NCI-H2081 treated with DMSO at 0.1 percent for 48 hours (cell line): ENCODE measurements around the gene PRKACB.
"Not testable (repeated sequence)": the region's sequence is repeated elsewhere in the genome, so short reads cannot be mapped to it uniquely, and the experiment has no call there.

Experiments
- DNase-seq: peaks from one replicate; lab custom pipeline; 2025; lab: John Stamatoyannopoulos, UW

Gene PRKACB

DNA sequence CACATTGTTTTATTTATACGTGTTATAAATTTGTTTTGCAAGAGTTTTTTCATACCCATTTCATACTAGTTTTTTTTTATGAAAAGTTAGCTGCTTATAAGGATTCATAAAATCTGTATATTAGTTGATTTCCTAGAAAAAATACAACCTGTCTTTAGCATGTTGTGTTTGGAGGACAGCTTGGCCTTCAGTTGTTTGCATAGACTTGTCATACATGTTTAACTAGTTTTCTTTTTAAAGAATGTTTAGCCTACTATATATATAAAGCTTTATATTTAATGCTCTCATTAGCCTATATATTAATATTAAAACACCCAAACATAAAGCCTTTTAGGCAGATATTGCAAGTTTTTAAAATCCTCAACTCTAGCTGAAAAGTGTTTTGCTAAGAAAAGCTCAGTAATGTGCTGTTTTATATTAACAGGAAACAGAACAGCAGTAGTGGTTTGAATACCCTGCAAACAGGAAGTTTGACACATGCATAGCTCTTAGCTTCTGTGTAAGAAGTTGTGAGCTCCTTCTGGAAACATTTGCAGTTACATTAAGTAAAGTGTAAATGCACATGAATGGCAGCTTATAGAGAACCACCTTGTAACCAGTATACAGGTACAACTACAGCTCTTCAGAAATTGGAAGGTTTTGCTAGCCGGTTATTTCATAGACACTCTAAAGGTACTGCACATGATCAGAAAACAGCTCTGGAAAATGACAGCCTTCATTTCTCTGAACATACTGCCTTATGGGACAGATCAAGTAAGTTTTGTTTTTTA is at the start of gene PRKACB:
PRKACB (plus strand) TSS at position 476 of the 770 bp plus-strand sequence; CDS start at position 567, 91 bp downstream.
- DNase-seq, result no peak

- DNase-seq, result no peak
These were observed 48.8 kb upstream of the PRKACB start for GRCh38 chr1:84095308-84095707.

DNA sequence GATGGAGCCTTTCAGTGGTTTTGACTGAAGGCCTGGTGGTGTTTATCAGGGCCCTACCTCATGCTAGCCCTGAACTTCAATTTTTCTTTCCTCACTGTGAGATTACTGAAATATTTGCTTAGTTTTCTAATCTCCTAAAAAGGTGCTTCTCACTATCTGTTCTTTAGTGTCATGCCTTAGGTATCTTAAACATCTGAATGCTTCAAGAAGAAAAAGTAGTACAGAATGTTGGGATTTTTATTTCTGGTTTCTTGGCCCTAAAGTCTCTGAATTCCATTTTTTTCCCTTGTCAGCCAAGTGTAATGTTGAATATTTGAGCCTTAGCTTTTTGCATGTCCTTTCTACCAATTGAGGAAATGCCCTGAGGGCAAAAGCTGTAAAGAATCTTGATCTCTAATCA is 47.9 kb upstream of the PRKACB start:
- DNase-seq, result no peak

DNA sequence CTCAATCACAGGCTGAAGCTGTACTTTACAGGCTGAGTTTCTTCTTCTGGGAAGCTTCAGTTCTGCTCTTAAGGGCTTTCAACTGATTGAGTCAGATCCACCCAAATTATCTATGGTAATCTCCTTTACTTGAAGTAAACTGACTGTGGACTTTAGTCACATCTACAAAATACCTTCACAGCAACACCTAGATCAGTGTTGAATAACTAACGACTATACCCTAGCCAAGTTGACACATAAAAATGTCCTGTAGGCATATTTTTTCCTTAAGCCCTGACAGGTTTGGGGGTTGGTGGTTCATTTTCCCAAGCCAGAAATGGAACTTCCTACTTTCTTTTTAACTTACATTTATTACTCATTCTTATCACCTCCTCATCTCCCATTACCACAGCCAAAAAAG is 42.9 kb upstream of the PRKACB start:
- no peak for DNase-seq

DNA sequence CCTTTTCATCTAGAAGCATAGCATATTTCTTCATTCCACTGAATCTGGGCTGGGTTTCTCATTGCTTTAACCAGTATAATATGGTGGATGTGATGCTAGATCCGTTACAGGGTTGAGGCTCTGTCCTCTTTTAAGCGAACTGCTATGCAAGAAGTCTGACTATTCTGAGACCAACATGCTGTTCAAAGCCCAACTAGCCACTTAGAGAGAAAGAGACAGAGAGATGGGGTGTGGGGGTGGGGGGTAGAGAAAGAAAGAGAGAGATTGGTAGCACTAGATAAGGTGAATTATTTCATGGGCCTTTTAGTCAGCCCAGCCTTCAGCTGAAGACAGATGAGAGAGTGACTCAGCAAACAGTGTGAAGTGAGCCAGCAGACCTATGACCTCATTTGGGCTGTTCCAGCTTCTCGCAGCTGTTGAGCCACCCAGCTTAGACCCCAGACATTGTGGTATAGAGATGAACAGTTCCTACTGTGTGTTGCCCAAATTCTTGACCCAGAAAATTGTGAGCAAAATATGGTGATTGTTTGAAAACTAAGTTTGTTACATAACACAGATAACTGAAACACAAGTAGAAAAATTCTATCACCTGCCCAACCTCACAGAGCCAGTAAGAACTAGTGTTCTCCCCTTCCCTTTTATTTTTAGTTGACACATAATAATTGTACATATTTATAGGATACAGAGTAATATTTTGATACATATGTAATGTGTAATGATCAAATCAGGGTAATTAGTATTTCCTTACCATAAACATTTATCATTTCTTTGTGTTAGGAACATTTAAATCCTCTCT is 40.7 kb upstream of the PRKACB start:
- no peak for DNase-seq

- DNase-seq, result not testable (repeated sequence)
These were observed 36.5 kb upstream of the PRKACB start for GRCh38 chr1:84107538-84107937.

GRCh38 chr1:84107955-84108354 is 36.1 kb upstream of the PRKACB start:
- DNase-seq, result no peak

GRCh38 chr1:84108900-84109578 is 35.0 kb upstream of the PRKACB start:
- DNase-seq, result no peak

GRCh38 chr1:84110629-84111028 is 33.4 kb upstream of the PRKACB start:
- DNase-seq, result no peak

GRCh38 chr1:84116558-84116957 is 27.5 kb upstream of the PRKACB start:
- no peak for DNase-seq

DNA sequence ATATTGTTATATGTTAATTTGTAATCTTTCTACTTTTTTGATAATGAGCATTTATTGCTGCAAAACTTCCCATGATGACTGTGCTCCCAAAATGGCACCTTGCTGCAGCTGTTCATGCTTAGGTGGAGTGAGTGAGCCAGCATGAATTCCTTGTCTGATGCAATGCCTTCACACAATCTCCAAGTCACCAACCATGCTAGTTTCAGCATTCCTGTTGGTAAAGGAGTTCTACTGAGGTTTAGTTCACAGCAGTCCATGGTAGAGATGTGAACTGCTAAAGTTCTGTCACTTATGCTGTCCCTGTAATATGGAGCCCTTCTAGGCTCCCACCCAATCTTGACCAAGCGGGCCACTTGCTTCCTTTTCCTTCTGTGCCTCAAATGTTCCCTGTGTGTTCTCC is 26.2 kb upstream of the PRKACB start:
- DNase-seq, result no peak

GRCh38 chr1:84121360-84121759 is 22.7 kb upstream of the PRKACB start:
- no peak for DNase-seq

DNA sequence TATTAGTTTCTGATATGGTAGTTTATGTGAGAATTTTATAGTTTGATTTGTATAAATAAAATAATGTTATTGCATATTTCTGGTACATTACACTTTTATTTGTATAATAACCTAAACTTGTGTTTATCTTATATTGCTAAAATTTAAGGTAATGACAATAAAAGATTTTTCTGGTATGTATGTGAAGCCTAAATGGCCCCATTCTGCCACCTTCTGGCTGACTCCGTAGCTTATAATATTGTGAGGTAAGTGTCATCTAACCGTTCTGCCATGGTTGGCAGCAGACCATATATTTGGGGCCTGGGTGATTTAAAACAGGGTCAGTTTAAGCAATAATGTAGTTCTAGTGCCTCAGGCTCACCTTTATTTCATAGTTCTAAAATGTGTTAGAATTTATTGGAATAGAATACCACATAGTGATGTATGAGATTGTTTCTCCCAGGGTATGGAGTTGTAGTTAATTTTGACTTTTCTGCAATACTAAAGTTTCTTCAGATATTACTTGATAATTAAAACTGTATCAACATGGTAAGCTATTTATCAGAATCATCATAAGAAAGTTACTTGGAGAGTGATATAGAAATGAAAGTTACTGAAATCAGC is 21.2 kb upstream of the PRKACB start:
- no peak for DNase-seq

DNA sequence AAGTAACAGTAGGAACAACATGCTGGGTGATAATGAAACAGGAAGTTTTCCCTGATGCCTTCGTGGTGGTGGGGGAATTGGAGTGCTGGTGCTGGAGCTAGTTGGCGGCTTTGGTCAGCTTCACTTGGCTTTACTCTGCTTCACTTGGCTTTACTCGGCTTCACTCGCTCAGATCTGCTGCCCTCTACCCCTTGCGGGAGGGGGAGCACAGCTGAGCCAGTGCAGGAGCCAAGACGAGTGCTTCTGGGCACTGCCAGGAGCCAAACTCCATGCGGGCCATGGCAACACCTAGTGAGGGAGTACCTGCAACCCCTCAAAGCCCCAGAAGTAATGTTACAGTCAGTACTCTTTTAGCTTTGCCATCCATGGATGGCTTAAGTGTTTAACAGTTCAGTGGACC is 10.6 kb upstream of the PRKACB start:
- DNase-seq, result no peak

DNA sequence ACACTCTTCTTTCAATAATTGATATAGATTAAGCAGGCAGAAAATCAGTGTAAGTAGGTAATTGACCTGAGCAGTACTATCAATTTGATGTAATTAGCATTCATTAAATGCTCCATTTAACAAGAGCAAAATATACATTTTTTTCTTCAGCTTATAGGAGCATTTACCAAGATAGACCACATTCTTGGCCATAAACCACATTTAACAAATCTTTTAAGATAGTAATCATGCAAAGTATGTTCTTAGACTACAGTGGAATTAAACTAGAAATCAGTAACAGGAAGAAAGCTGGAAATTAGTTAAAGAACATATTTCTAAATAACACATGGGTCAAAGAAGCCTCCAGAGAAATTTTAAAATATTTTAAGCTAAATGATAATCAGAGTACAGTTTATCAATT is 8.7 kb upstream of the PRKACB start:
- no peak for DNase-seq

DNA sequence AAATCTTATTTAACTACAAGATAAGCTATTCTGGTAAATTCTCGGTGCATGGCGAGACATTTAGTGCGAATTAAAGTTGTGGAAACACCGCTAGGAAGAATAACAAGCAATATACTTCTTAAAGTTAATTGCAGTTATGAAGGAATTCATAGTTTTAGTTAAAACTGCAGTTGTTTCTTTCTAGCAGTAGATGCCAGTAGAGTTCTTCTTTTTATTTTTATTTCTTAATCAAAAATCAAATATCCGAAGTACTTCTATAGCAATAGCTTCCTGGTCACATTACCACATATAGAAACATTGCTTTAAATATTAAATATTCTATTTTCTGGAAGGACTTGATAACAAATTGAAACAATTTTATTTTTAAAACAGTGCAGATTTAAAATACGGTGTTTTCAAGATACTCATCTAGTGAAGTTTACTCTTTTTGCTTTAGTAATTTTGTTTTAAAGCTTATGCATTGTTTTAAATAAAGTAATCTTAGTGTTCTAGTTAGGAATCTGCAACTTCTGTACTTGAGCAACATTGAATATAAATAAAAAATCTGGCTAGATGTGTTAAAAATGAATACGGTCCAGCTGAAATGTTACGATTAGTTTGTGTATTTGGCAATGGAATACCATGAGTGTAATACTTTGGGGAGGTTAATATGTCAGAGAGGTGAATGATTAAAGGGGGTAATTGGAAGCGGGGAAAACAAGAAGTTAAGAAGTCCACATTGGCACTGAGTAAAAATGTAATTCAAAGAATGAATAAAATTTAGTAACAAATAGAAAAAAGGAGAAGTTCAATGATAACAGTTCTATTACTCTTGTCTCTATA is 2.7 kb upstream of the PRKACB start:
- no peak for DNase-seq

DNA sequence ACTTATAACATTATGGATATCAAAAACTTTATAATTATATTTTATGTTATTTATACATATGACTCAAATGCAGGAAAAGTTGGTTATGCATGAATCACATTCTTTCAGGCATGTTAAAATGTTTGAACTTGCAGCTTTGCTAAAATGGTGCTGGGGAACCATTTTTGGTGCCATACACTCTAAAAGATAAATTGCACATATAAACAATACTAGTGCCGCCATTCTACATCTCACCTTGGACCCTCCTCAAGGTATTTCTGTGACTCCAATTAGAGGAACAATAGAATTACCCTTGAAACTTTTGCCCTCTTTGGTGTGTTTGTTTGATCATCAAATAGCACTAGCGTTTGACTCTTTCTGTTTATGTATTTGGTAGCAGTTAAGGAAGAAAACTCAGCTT is 997 bp downstream of the PRKACB start:
- DNase-seq, result no peak

DNA sequence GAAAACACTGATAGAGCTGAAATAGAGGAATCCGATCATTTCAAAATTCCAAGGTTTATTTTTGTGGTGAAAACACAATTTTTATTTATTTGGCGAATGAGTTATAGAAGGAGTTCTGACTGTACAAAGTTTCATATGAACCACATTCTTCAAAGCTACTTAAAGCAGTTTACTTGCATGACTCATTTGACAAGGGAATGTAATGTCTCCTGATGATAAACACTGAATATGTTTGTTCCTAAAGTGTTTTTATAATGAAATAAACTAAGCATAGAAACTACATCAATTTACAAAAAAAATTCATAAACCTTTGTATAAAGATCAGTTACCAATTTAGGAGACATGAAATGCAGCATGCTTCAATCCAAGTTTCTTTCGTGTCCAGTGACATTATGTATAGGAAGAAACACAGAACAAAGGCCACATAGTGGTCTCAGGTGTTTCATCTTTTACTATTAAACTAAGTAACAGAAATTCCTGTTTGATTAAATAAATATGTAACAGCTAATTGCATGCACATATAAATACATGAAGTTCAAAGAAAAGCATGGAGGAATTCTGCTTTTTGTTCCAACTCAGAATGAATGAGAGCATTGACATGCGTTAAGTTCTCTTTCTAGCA is 2.5 kb downstream of the PRKACB start:
- no peak for DNase-seq

GRCh38 chr1:84148758-84149157 is 4.7 kb downstream of the PRKACB start:
- DNase-seq, result no peak

- no peak for DNase-seq
These were observed 8.6 kb downstream of the PRKACB start for GRCh38 chr1:84152649-84153056.

GRCh38 chr1:84155517-84155916 is 11.4 kb downstream of the PRKACB start:
- no peak for DNase-seq
